ENCODE results near the gene PTPRN2. TPM values are rescaled to one million over a fixed set of nuclear protein-coding genes. Genes with fewer than 3 reads are reported as not detected.

The PTPRN2 gene
- total RNA-seq, 5 donors from 2014 or later (not counting 1 experiment from before 2014, with no cell fraction given) = 0.60 to 1.7 (median 0.82) TPM

DNA sequence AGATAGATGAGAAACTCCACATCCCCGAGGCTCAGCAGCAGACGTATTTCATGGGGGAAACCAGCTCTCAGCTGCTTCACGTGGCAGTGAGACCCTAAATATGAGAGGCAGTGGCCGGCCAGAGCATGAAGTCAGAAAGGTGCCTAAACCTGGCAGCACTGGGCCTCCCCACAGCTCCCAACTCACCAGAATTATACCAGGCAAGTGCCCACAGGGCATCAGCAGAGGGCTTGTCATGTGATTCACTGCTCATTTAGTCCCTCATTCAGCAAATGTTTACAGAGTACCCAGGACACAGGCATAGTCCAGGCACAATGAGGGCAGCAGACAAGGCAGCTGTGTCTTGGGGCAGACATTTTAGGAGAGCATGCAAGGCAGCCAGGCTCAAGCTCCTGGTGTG, 212.6 kb downstream of the PTPRN2 start:
- Histone ChIP-seq H3K9me3 (no peaks in the 10 kb centered on the region), H3K4me1 (ENCODE audit: control insufficient read depth in 1 of 2, extremely low read depth in 1 of 2, insufficient read depth in 2 of 2, low read length in 2 of 2) (peaks cover 0 to 11% of the 10 kb centered on the region in 2 experiments), H3K27ac (ENCODE audit: low read length) (no peak overlapping the region), H3K27me3 (replicated peaks in 1 of 2; ENCODE audit: control insufficient read depth in 2 of 2, extremely low read depth in 1 of 2, insufficient read depth in 2 of 2, low read length in 1 of 2) (peaks cover 0 to 27% of the 10 kb centered on the region in 2 experiments), H3K4me3 (ENCODE audit: control insufficient read depth in 1 of 2, extremely low read depth in 1 of 2, low read length in 1 of 2) (no peak overlapping the region), H3K36me3 (ENCODE audit: control insufficient read depth in 2 of 2, extremely low read depth in 1 of 2, insufficient read depth in 1 of 2, low read length in 1 of 2) (no peaks in the 10 kb centered on the region)
- Mint-ChIP-seq H3K4me1 (peaks cover 0 to 3% (median 0%) of the 10 kb centered on the region in 3 donors), H3K9me3 (peaks cover 0 to 4% (median 2%) of the 10 kb centered on the region in 3 donors), H3K27ac (no peak overlapping the region), H3K36me3 (no peaks in the 10 kb centered on the region), H3K4me3 (no peak overlapping the region), H3K27me3 (peaks cover 9 to 24% of the 10 kb centered on the region in 2 donors)
- ATAC-seq (replicated peaks in 1 of 4) (no peak), DNase-seq (no peak)
- WGBS (ENCODE audit: insufficient coverage) = 60% methylated on average over 3 of the region's 4 CpGs
- POLR2A ChIA-PET = no interaction called here
- CTCF ChIA-PET = no interaction called here

GRCh38 chr7:158374586-158374985, 213.0 kb downstream of the PTPRN2 start:
- Mint-ChIP-seq H3K27me3 (peaks cover 9 to 24% of the 10 kb centered on the region in 2 donors), H3K4me3 (no peak overlapping the region), H3K4me1 (peaks cover 0 to 3% (median 0%) of the 10 kb centered on the region in 3 donors), H3K9me3 (peaks cover 0 to 4% (median 0%) of the 10 kb centered on the region in 3 donors), H3K36me3 (no peaks in the 10 kb centered on the region), H3K27ac (no peak overlapping the region)
- CTCF ChIA-PET = no interaction called here
- POLR2A ChIA-PET = no interaction called here
- Histone ChIP-seq H3K27me3 (replicated peaks in 1 of 2; ENCODE audit: control insufficient read depth in 2 of 2, extremely low read depth in 1 of 2, insufficient read depth in 2 of 2, low read length in 1 of 2) (peaks cover 0 to 30% of the 10 kb centered on the region in 2 experiments), H3K9me3 (no peaks in the 10 kb centered on the region), H3K4me1 (ENCODE audit: control insufficient read depth in 1 of 2, extremely low read depth in 1 of 2, insufficient read depth in 2 of 2, low read length in 2 of 2) (peaks cover 0 to 11% of the 10 kb centered on the region in 2 experiments), H3K36me3 (ENCODE audit: control insufficient read depth in 2 of 2, extremely low read depth in 1 of 2, insufficient read depth in 1 of 2, low read length in 1 of 2) (no peaks in the 10 kb centered on the region), H3K27ac (ENCODE audit: low read length) (no peak overlapping the region), H3K4me3 (ENCODE audit: control insufficient read depth in 1 of 2, extremely low read depth in 1 of 2, low read length in 1 of 2) (no peak overlapping the region)
- no peak for ATAC-seq (replicated peaks in 1 of 4)
- DNase-seq = no peak
- WGBS (ENCODE audit: insufficient coverage) = 83% methylated on average over 2 of the region's 6 CpGs

- no peak for DNase-seq
- ATAC-seq (replicated peaks in 1 of 4) = no peak
- Mint-ChIP-seq H3K36me3 (no peaks in the 10 kb centered on the region), H3K4me3 (no peak overlapping the region), H3K27me3 (peaks cover 9 to 24% of the 10 kb centered on the region in 2 donors), H3K4me1 (peaks cover 0 to 3% (median 0%) of the 10 kb centered on the region in 3 donors), H3K27ac (no peak overlapping the region), H3K9me3 (peaks cover 0 to under 1% (median 0%) of the 10 kb centered on the region in 3 donors)
- peaks cover 0 to 30% of the 10 kb centered on the region in 2 experiments for H3K27me3 ChIP-seq (replicated peaks in 1 of 2; ENCODE audit: control insufficient read depth in 2 of 2, extremely low read depth in 1 of 2, insufficient read depth in 2 of 2, low read length in 1 of 2)
- H3K9me3 ChIP-seq = no peaks in the 10 kb centered on the region
- no peak overlapping the region for H3K27ac ChIP-seq (ENCODE audit: low read length)
- POLR2A ChIA-PET = no interaction called here
- WGBS (ENCODE audit: insufficient coverage) = 0% methylated on average over 1 of the region's 5 CpGs
- no peak overlapping the region for H3K4me3 ChIP-seq (ENCODE audit: control insufficient read depth in 1 of 2, extremely low read depth in 1 of 2, low read length in 1 of 2)
- CTCF ChIA-PET = no interaction called here
- peaks cover 0 to 11% of the 10 kb centered on the region in 2 experiments for H3K4me1 ChIP-seq (ENCODE audit: control insufficient read depth in 1 of 2, extremely low read depth in 1 of 2, insufficient read depth in 2 of 2, low read length in 2 of 2)
- no peaks in the 10 kb centered on the region for H3K36me3 ChIP-seq (ENCODE audit: control insufficient read depth in 2 of 2, extremely low read depth in 1 of 2, insufficient read depth in 1 of 2, low read length in 1 of 2)
These were observed 213.5 kb downstream of the PTPRN2 start for GRCh38 chr7:158374146-158374545.

DNA sequence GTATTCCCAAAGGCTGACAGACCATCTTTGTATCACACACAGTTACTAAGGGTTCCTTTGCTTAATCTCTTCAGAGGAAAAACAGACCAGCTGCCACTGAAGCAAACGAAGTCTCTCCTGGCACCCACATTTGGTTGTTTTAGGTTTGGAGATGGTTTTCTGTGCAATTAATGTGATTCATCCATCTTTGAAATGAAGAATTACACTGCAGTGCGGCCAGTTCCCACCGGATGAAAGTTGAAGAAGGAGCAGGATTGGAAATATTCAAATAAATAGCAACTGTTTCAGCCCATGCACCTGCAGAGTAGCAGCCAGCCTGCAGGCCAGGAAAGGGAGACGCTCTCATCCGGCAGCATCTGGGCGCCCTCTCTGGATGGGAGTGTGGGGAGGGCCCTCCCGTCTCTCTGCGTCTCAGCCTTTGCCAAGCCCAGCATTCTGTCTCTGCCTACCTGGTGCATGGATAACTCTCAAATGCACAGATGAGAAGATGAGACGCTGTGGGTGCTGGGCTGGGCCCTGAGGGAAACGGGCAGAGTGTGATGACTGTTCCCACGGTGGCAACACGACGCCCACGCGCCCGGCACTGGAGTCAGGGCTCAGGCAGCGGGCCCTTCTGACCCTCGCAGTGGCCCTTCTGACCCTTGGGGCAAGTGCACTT, 214.0 kb downstream of the PTPRN2 start:
- 80% methylated on average over 13 of the region's 18 CpGs for WGBS (ENCODE audit: insufficient coverage)

GRCh38 chr7:158372400-158373342, 215.0 kb downstream of the PTPRN2 start:
- CTCF ChIA-PET = no interaction called here

More for the DNA sequence above, 214.0 kb downstream of the PTPRN2 start:
- Histone ChIP-seq H3K9me3 (no peaks in the 10 kb centered on the region), H3K36me3 (ENCODE audit: control insufficient read depth in 2 of 2, extremely low read depth in 1 of 2, insufficient read depth in 1 of 2, low read length in 1 of 2) (no peaks in the 10 kb centered on the region), H3K27me3 (replicated peaks in 1 of 2; ENCODE audit: control insufficient read depth in 2 of 2, extremely low read depth in 1 of 2, insufficient read depth in 2 of 2, low read length in 1 of 2) (peaks cover 0 to 30% of the 10 kb centered on the region in 2 experiments), H3K27ac (ENCODE audit: low read length) (no peak overlapping the region), H3K4me1 (ENCODE audit: control insufficient read depth in 1 of 2, extremely low read depth in 1 of 2, insufficient read depth in 2 of 2, low read length in 2 of 2) (peaks cover 0 to 11% of the 10 kb centered on the region in 2 experiments), H3K4me3 (ENCODE audit: control insufficient read depth in 1 of 2, extremely low read depth in 1 of 2, low read length in 1 of 2) (no peak overlapping the region)
- Mint-ChIP-seq H3K4me3 (no peak overlapping the region), H3K9me3 (no peaks in the 10 kb centered on the region), H3K27me3 (peaks cover 9 to 26% of the 10 kb centered on the region in 2 donors), H3K36me3 (no peaks in the 10 kb centered on the region), H3K4me1 (peaks cover 0 to 3% (median 0%) of the 10 kb centered on the region in 3 donors), H3K27ac (no peak overlapping the region)
- ChIA-PET CTCF (no interaction called here), POLR2A (no interaction called here)
- ATAC-seq (replicated peaks in 1 of 4) (no peak), DNase-seq (no peak)

DNA sequence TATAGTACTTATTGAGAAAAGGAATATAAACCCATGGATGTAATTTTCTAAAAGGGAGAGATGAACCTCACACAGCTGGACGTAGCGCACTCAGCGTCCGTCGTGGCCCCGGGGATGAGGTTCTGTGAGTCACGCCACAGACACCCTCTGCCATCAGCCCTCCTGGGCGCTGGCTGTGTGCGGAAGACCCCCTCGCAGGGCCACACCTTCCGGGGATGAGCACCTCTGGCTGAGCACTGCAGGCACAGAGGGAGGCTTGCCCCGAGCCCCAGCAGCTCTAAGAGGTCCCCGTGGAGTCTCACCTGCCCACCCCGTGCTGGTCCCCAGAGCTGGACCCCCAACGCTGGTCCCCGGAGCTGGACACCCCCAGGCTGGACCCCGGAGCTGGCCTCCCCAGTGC, 215.8 kb downstream of the PTPRN2 start:
- Mint-ChIP-seq H3K9me3 (no peaks in the 10 kb centered on the region), H3K36me3 (no peaks in the 10 kb centered on the region), H3K4me3 (no peak overlapping the region), H3K27ac (no peak overlapping the region), H3K4me1 (peaks cover 0 to 3% (median 0%) of the 10 kb centered on the region in 3 donors), H3K27me3 (peaks cover 9 to 22% of the 10 kb centered on the region in 2 donors)
- peaks cover 0 to 33% of the 10 kb centered on the region in 2 experiments for H3K27me3 ChIP-seq (replicated peaks in 1 of 2; ENCODE audit: control insufficient read depth in 2 of 2, extremely low read depth in 1 of 2, insufficient read depth in 2 of 2, low read length in 1 of 2)
- ATAC-seq (replicated peaks in 1 of 4) (no peak), DNase-seq (no peak)
- POLR2A ChIA-PET = no interaction called here
- no peak overlapping the region for H3K27ac ChIP-seq (ENCODE audit: low read length)
- no peak overlapping the region for H3K4me3 ChIP-seq (ENCODE audit: control insufficient read depth in 1 of 2, extremely low read depth in 1 of 2, low read length in 1 of 2)
- no peaks in the 10 kb centered on the region for H3K9me3 ChIP-seq
- no peaks in the 10 kb centered on the region for H3K36me3 ChIP-seq (ENCODE audit: control insufficient read depth in 2 of 2, extremely low read depth in 1 of 2, insufficient read depth in 1 of 2, low read length in 1 of 2)
- CTCF ChIA-PET = no interaction called here
- WGBS (ENCODE audit: insufficient coverage) = 78% methylated on average over 17 of the region's 17 CpGs
- peaks cover 0 to 11% of the 10 kb centered on the region in 2 experiments for H3K4me1 ChIP-seq (ENCODE audit: control insufficient read depth in 1 of 2, extremely low read depth in 1 of 2, insufficient read depth in 2 of 2, low read length in 2 of 2)

More at GRCh38 chr7:158372400-158373342, 215.0 kb downstream of the PTPRN2 start:
- ATAC-seq (replicated peaks in 1 of 4) (no peak), DNase-seq (no peak)
- POLR2A ChIA-PET = no interaction called here
- peaks cover 9 to 25% of the 10 kb centered on the region in 2 donors for H3K27me3 Mint-ChIP-seq
- peaks cover 0 to 28% of the 10 kb centered on the region in 2 experiments for H3K27me3 ChIP-seq (replicated peaks in 1 of 2; ENCODE audit: control insufficient read depth in 2 of 2, extremely low read depth in 1 of 2, insufficient read depth in 2 of 2, low read length in 1 of 2)
- H3K36me3 ChIP-seq (ENCODE audit: control insufficient read depth in 2 of 2, extremely low read depth in 1 of 2, insufficient read depth in 1 of 2, low read length in 1 of 2) = no peaks in the 10 kb centered on the region
- H3K4me3 ChIP-seq (ENCODE audit: control insufficient read depth in 1 of 2, extremely low read depth in 1 of 2, low read length in 1 of 2) = no peak overlapping the region
- no peak overlapping the region for H3K4me3 Mint-ChIP-seq
- H3K27ac Mint-ChIP-seq = no peak overlapping the region
- no peaks in the 10 kb centered on the region for H3K9me3 ChIP-seq
- peaks cover 0 to 3% (median 0%) of the 10 kb centered on the region in 3 donors for H3K4me1 Mint-ChIP-seq
- WGBS (ENCODE audit: insufficient coverage) = 79% methylated on average over 23 of the region's 23 CpGs
- no peaks in the 10 kb centered on the region for H3K36me3 Mint-ChIP-seq
- H3K9me3 Mint-ChIP-seq = no peaks in the 10 kb centered on the region
- H3K4me1 ChIP-seq (ENCODE audit: control insufficient read depth in 1 of 2, extremely low read depth in 1 of 2, insufficient read depth in 2 of 2, low read length in 2 of 2) = peaks cover 0 to 11% of the 10 kb centered on the region in 2 experiments
- H3K27ac ChIP-seq (ENCODE audit: low read length) = no peak overlapping the region
